ENCODE results near the gene BCKDHA. TPM values are rescaled to one million over a fixed set of nuclear protein-coding genes. Genes with fewer than 3 reads are reported as not detected.
A peak's percentile ranks its signal among the peaks of the same experiment; 100 is the strongest.

The BCKDHA gene
- total RNA-seq, 1 donor from 2014 or later: 51.0 TPM

- no peak overlapping the region for H3K4me3 ChIP-seq
- no peak for DNase-seq
- H3K36me3 ChIP-seq: peaks cover 54% of the 10 kb centered on the region
- H3K4me1 ChIP-seq: peaks cover 41% of the 10 kb centered on the region
- H3K9me3 ChIP-seq (replicated peaks): no peaks in the 10 kb centered on the region
- H3K27ac ChIP-seq (replicated peaks): no peak overlapping the region
- TF ChIP-seq CTCF (IDR thresholded peaks at IDR 0.05; ENCODE audit: borderline replicate concordance): no peak
- H3K27me3 ChIP-seq (ENCODE audit: low read depth): no peaks in the 10 kb centered on the region
- intact Hi-C loops (cut with micrococcal nuclease): no loop called here
Observed at GRCh38 chr19:41435936-41436673, 38.5 kb downstream of the BCKDHA start.

DNA sequence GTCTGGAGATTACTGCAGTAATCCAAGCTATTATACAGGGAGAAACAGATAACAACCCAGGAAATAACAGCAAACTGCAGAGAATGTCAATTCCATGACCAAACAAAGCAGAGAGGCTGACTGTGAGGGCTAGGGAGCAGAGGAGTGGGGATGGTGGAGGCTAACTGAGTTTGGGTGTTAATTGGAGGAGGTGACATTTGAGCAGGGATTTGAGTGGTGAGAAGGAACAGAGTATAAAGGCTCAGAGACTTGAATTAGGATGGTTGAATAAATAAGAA is 39.0 kb downstream of the BCKDHA start:
- TF ChIP-seq CTCF (IDR thresholded peaks at IDR 0.05; ENCODE audit: borderline replicate concordance): no peak
- H3K9me3 ChIP-seq (replicated peaks): no peaks in the 10 kb centered on the region
- H3K27me3 ChIP-seq (ENCODE audit: low read depth): no peaks in the 10 kb centered on the region
- H3K4me3 ChIP-seq: no peak overlapping the region
- no peak for DNase-seq
- intact Hi-C loops (cut with micrococcal nuclease): no loop called here
- H3K4me1 ChIP-seq: peaks cover 36% of the 10 kb centered on the region
- no peak overlapping the region for H3K27ac ChIP-seq (replicated peaks)
- H3K36me3 ChIP-seq: peaks cover 51% of the 10 kb centered on the region

GRCh38 chr19:41437944-41438574 is 40.4 kb downstream of the BCKDHA start:
- intact Hi-C loops (cut with micrococcal nuclease): no loop called here
- Histone ChIP-seq H3K27ac (replicated peaks) (no peak overlapping the region), H3K36me3 (peaks cover 47% of the 10 kb centered on the region)

DNA sequence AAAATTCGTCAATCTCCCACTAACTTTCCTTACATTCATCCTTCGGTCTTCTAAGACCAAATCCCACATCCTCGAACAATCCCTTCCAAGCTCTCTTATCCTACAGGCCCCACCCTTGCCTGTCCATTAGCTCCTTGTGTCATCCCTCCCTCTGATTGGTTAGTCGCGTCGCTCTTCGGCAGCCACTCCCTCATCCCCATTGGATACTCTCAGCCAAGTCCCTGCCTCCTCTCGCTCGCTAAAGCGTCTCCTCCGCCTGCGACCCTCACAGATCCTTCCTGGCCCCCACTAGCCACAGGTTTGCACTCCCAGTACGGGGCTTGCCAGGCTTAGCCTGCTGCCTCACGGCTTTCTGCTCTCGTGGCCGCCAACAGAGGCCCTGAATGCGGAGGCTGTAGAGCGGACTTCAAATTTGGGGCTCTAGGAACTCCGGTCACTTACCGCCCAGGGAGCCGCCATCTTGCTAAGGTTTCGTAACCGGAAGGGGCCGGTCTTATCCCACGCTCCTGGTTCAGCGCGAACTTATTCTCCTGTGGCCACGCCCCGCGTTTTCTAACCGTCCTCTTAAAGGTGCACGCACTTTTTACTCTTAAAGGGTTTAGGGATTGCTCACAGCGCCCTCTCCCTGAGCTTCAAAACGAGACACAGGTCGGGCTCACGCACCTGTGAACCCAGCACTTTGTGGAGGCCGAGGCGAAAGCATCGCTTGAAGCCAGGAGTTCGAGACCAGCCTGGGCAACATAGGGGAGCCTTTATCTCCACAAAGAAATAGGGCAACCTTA is 42.0 kb downstream of the BCKDHA start, which contains the start of gene DMAC2:
DMAC2 (minus strand) TSS at position 472 of the 782 bp plus-strand sequence; CDS start at position 459, 13 bp downstream.
- TF ChIP-seq CTCF (IDR thresholded peaks at IDR 0.05; ENCODE audit: borderline replicate concordance): peak; percentile 65
- Histone ChIP-seq H3K36me3 (peaks cover 36% of the 10 kb centered on the region), H3K4me3 (peak within 1 kb of the TSS; percentile 83), H3K4me1 (peaks cover 30% of the 10 kb centered on the region), H3K27ac (replicated peaks) (peak within 1 kb of the TSS; percentile 98), H3K9me3 (replicated peaks) (no peaks in the 10 kb centered on the region), H3K27me3 (ENCODE audit: low read depth) (no peaks in the 10 kb centered on the region)
- intact Hi-C loops (cut with micrococcal nuclease): no loop called here
- DNase-seq: peak; percentile 98

More at GRCh38 chr19:41437944-41438574, 40.4 kb downstream of the BCKDHA start:
- DNase-seq: no peak
- H3K27me3 ChIP-seq (ENCODE audit: low read depth): no peaks in the 10 kb centered on the region
- H3K4me3 ChIP-seq: no peak overlapping the region
- no peak for TF ChIP-seq CTCF (IDR thresholded peaks at IDR 0.05; ENCODE audit: borderline replicate concordance)
- no peaks in the 10 kb centered on the region for H3K9me3 ChIP-seq (replicated peaks)
- H3K4me1 ChIP-seq: peaks cover 31% of the 10 kb centered on the region

GRCh38 chr19:41441321-41441945 is 43.8 kb downstream of the BCKDHA start:
- Histone ChIP-seq H3K36me3 (peaks cover 18% of the 10 kb centered on the region), H3K27ac (replicated peaks) (no peak overlapping the region), H3K27me3 (ENCODE audit: low read depth) (peaks cover 15% of the 10 kb centered on the region), H3K4me1 (peaks cover 32% of the 10 kb centered on the region), H3K9me3 (replicated peaks) (no peaks in the 10 kb centered on the region), H3K4me3 (no peak overlapping the region)
- TF ChIP-seq CTCF (IDR thresholded peaks at IDR 0.05; ENCODE audit: borderline replicate concordance): no peak
- intact Hi-C loops (cut with micrococcal nuclease): no loop called here
- DNase-seq: no peak
